GM21825 (cell line): ENCODE data around the gene DOK6.
"Not testable (repeated sequence)": the region's sequence is repeated elsewhere in the genome, so short reads cannot be mapped to it uniquely, and the experiment has no call there.

Experiments
- ATAC-seq: cut with Tn5 transposase; IDR thresholded peaks from one replicate; pipeline ENCODE4 v1.9.1; 2021; ENCODE audit warnings: mild to moderate bottlenecking, moderate library complexity; ENCODE audit not compliant: unreplicated experiment

The DOK6 gene

DNA sequence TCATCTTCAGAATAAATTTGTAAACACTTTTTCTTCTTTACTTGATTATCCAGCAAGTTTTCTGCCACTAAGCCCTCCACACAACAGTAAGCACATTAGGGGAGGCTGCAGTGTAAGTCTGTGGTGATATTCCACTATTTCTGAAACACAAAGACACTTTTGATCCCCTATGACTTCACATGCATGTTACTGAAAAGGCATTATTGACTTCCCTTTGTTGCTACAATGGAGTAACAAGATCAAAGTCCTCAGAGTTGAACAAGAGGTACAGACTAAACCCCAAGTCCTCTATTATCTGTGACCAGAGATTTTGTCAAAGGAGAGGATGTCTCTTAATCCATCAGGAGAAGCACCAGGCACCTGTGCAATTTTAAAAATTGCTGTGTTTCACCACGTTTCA, 389.1 kb downstream of the DOK6 start:
- no peak for ATAC-seq

DNA sequence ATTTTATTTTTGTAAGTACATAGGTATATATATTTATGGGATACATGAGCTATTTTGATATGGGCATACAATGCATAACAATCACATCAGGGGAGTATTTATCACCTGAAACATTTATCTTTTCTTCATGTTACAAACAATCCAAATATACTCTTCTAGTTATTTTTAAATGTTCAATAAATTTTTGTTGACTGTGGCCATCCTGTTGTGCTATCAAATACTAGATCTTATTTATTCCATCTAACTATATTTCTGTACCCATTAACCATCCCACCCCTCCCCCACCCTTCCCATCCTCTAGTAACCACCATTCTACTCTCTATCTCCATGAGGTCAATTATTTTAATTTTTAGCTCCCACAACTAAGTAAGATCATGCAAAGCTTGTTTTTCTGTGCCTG, 390.0 kb downstream of the DOK6 start:
- no peak for ATAC-seq

DNA sequence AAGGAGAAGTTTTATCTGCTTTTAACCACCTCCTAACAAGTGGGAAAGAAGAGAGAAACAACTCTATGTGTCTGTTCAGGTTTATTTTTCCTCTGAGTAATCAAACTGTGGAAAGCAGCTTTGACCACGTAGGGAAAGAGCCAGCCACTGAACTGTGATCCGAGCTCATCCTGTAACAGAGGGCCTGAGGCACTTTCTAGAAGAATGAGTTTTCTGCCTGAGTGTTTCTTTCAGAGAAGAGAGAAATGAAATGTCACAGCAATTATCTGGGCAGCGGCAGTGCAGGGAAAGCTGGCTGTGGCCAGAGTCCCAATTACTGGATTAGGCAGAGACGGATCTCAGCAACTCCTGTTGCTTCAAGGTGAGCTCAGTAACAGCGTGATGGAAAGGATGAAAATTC, 395.1 kb downstream of the DOK6 start:
- ATAC-seq = no peak

DNA sequence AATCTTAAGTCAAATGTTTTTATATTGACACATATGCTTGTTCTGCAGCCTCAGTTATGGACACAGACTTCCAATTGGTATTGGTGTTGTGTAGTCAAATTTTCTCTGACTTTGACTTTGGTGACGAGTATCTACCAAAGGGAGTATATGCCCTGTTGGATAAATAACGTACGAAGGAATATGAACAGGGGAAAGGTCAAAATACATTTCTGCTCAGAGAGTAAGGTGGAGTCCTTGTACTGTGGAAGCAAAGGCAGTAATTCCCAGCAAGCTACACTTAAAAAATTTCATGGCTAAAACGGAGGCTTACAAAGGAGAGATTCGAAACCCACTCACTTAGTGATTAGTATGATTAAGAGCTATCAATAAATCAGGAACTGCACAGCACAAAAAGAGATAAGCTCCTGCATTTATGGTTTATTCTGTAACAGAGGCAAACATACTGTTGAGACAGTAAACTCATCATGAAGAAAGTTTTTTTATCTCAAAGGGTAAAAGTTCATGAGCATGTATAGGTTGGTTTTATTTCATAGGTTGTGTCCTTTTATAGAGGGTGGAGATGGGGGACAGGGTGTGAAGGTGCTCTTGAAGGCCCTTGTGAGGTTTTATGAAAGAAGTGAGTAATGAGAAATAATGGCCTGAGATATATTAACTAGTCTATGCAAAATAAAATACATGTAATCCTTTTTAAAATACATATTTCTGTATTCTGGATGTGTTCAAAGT, 404.3 kb downstream of the DOK6 start:
- no peak for ATAC-seq

DNA sequence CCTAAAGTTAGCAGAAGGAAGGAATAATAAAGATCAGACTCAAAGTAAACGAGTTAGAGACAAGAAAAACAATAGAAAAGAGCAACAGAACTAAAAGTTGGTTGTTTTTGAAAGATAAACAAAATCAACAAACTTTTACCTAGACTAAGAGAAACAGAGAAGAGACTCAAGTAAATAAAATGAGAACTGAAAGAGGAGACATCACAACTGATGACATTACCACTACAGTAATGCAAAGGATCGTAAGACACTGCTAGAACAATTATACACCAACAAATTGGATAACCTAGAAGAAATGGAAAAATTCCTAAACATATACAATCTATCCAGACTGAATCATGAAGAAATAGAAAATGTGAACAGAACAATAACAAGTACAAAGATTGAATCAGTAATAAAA, 407.7 kb downstream of the DOK6 start:
- no peak for ATAC-seq

DNA sequence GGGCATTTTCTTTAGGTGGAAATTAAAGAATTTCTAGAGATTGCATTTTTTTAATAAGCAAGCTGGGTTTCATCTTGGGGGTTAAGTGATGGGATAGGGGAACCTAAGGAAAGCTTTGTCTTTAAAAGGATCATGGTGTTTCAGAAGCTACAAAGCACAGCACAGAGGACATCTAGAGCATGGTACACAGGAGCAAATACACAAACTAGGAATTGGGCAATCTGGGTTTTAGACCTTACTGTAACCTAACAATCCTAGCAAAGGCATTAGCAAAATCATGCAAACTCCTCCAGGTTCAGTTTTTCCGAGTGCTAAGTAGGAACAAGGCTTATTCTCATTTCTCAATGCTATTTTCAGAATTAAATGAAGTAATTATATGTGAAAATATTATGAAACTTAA, 412.9 kb downstream of the DOK6 start:
- ATAC-seq = no peak

DNA sequence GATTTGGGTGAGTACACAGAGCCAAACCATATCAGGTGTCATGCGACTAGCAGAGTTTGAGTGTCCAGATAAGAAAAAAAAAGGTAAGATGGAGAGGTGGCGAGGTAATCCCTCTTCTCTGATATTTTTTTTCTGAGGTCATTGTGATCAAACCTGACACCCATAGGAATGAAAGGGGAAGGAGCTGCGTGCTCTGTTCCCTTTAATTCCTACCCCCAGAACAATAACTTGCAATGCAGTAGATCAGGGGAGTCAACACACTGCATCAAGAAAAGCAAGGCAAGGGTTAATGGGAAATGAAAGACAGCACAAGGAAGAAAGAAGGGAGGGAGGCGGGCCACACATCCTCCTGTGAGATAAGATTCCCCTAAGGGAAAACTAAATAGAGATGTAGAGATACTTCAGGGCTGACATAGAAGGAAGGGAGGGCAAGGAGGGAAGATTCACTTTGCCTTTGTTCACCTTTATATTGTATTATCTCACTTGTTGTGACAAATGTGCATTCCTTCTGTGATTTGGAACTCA, 414.2 kb downstream of the DOK6 start:
- ATAC-seq = no peak

DNA sequence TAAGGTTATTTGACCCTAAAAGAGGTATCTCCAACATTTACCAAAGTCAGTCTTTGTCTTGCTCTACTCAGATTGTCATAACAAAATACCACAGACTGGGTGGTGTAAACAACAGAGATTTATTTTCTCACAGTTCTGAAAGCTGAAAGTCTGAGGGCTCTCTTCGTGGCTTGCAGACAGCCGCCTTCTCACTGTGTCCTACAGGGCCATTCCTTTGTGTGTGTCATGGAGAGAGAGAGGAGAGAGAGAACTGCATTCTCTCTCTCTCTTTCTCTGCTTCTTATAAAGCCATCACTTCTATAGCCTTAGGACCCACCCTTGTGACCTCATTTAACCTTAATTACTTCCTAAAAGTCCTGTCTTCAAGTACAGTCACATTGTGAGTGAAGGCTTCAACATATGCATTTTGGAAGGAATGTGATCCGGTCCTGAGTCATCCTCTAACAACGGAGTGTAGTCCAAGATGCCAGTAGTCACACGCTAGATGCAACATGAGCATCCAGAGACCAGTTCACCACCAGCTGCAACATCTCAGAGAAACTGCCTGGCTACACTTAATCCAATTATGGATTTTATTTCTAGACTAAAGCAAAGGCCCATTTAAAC, 416.8 kb downstream of the DOK6 start:
- no peak for ATAC-seq

DNA sequence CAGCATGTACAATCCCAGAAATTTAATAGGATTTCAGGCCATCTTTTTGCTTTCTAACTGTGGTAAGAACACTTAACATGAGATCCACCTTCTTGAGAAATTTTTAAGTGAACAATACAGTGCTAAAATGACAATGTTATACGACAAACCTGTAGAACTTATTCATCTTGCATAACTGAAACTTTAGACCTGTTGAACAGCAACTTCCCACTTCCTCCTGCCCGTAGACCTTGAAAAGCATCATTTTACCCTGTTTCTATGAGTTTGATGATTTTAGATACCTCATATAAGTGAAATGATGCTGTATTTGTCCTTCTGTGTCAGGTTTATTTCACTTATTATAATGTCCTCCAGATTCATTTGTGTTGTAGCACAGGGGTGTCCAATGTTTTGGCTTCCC, 418.8 kb downstream of the DOK6 start:
- no peak for ATAC-seq

DNA sequence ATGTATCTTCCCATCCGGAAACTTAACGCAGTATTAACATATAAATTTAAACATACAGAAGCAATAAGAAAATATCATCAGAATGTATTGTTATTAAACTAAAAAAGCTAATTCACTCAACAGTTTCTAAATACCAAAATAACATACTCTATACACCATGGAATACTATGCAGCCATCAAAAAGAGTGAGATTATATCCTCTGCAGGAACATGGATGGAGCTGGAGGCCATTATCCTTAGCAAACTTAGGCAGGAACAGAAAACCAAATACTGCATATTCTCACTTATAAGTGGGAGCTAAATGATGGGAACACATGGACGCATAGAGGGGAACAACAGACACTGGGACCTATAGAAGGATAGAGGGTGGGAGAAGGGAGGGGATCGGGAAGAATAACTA, 419.9 kb downstream of the DOK6 start:
- ATAC-seq = no peak

DNA sequence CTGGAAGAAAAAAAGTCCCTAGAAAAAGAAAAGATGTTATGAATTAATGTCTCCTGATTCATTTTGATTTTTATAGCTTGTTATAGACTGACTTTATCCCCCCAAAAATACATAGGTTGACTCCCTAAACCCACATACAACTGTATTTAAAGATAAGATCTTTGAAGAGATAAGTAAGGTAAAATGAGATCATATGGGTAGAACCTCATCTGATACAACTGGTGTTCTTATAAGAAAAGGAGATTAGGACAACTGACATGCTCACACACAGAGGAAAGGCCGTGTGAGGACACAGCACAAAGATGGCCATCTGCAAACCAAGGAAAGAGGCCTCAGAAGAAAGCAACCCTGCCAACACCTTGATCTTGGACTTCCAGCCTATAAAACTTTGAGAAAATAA, 429.5 kb downstream of the DOK6 start:
- no peak for ATAC-seq

DNA sequence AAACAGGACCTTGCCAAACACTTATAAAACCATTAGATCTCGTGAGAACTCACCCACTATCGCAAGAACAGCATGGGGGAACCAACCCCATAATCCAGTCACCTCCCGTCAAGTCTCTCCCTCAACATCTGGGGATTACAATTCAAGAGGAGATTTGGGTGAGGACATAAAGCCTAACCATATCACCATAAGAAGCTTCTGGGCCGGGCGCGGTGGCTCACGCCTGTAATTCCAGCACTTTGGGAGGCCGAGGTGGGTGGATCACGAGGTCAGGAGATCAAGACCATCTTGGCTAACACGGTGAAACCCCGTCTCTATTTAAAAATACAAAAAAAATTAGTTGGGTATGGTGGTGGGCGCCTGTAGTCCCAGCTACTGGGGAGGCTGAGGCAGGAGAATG, 434.3 kb downstream of the DOK6 start:
- ATAC-seq = not testable (repeated sequence)

DNA sequence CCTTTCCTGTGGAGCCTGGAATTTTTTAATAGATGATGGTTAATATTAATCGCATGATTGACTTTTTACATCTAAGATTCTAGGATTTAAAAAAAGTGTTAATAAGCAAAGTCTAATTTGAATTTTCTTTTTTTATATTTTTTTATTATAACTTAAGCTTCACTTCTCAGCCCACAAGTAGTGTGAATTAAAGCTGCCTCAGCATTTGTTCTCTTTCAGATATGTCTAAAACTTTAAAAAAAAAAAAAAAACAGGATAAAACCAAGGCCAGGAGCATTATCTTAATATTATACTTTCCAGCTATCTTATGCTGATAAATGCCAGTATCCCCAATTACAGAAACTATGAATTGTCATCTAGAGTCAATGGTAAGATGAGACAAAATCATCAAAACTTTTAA, 437.3 kb downstream of the DOK6 start:
- no peak for ATAC-seq

DNA sequence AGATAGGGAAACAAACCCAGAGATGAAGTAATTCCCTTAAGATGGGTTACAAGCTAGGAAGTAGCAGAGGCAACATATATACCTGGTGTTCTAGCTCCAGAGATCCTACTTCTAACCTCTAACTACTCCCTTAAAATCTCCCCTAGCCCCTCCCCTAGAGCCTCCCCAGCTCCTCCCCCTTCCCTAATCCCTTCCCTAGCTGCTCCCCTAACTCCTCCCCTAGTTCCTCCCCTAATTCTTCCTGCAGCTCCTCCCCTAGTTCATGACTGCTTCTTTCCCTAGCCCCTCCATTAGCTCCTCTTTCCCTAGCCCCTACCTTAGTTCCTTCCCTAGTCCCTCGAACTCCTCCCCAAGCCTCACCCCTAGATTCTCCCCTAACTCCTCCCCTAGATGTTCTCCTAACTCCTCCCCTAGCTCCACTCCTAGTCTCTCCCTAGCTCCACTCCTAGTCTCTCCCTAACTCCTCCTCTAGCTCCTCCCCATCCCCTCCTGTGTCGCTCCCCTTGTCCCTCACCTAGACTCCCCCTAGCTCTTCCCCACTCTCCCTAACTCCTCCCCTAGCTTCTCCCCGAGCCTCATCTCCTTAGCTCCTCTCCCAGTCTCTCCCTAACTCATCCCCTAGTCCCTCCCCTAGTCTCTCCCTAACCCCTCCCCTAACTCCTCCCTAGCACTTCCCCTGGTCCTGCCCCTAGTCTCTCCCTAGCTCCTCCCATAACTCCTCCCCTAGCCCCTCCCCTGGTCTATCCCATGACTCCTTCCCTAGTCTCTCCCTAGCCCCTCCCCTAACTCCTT, 438.1 kb downstream of the DOK6 start:
- peak; percentile 69 for ATAC-seq

DNA sequence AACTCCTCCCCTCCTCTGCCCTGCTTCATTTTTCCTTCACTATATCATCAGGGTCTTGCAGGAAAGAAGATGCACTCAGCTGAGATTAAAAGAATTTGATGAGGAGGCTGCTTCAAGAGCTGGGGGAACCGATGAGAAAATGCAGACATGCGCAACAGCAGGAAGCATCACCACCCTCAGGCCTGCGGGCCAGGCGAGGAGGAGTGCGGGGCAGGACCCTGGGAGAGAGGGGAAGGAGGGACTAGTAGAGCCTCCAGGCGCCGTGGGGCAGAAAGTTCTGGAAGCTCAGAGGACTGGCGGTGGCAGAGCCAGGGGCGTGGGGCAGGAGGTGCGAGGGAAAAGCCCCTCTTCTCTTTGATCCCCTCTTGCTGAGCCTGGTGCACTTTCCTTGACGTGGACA, 438.8 kb downstream of the DOK6 start:
- no peak for ATAC-seq

DNA sequence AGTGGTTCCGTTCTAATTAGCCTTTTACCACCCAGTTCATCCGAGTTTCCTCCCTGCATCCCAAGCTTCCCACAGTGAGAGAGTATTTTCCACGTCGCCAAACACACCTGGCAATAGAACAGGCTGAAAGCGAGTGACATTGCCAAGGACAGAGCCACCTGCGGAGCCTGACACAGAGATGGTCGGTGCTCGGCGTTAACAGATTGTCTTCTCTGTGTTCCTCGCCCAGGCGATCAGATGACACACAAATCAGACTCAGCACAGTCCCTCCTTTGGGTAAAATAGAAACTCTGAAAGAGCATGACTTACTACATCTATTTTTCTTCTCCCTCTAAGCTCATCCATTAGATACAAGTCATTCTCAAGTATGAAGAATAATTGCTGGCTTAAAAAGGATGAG, 439.3 kb downstream of the DOK6 start:
- ATAC-seq = no peak

DNA sequence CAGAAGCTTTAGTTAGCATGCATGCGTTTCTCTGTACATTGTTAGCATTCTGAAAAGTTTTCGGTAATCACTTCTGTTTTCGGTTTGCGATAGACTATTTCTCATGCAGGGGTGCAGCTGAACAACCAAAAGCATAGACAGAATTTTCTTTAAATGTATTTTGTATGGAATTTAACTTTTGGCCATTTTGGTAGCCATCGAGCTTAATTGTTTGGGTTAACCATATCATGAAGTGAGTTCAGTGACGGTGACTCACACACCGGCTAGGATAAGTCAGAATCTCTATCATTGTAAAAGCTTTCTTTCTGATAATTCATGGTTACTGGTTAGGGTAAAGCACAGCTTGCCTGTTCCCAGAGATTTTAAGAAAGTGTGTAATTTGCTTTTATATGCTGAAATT, 439.8 kb downstream of the DOK6 start:
- ATAC-seq = no peak

DNA sequence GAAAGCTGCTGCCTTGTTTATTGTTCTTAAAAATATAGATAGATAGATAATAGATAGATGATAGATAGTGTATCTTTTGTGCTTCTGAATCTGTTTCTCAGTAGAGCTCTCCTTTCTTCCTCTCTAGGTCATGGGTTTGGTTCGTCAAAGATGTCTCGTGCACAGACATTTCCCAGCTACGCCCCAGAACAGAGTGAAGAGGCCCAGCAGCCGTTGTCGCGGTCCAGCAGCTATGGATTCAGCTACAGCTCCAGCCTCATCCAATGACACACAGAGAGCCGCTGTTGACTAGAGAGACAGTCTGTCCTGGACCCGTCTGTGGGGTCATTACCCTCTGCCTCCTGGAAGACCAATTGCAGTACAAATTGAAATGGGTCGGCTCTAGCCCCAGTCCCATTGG, 440.4 kb downstream of the DOK6 start:
- ATAC-seq = no peak

DNA sequence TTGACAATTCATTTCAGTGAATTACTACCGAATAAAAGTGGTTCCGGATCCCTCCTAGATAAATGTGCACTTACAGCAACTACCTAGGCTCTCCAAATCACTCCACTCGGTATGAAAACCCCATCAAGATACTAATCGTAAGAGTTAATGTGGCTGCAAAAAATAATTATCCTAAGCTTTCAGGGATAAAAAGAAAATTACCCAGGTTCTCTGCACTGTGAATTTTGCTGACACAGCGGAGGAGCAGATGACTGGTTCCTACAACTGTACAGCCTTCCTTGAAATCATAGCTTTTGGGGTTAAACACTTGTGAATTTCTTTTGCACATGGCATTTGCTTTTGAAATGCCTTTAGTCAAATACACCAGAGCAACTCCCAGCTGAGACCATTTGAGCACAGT, 442.3 kb downstream of the DOK6 start:
- ATAC-seq = no peak

DNA sequence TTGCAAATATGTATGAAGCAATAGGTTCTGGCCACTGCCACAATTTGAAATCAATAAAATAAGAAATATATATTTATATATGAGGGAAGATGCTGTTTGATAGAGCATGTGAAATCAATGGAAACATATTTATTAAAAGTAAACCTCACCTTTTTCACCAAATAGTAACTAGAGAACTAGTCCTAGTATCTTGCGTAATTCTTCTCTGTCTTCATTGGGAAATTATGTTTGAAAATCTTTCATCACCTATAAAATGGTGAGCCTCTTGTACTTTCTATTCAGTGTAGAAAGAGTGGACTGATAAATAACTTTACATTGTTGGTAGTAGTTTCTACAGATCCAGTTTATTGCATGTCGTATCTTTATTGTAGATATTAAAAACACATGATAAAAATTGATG, 444.0 kb downstream of the DOK6 start:
- ATAC-seq = no peak

DNA sequence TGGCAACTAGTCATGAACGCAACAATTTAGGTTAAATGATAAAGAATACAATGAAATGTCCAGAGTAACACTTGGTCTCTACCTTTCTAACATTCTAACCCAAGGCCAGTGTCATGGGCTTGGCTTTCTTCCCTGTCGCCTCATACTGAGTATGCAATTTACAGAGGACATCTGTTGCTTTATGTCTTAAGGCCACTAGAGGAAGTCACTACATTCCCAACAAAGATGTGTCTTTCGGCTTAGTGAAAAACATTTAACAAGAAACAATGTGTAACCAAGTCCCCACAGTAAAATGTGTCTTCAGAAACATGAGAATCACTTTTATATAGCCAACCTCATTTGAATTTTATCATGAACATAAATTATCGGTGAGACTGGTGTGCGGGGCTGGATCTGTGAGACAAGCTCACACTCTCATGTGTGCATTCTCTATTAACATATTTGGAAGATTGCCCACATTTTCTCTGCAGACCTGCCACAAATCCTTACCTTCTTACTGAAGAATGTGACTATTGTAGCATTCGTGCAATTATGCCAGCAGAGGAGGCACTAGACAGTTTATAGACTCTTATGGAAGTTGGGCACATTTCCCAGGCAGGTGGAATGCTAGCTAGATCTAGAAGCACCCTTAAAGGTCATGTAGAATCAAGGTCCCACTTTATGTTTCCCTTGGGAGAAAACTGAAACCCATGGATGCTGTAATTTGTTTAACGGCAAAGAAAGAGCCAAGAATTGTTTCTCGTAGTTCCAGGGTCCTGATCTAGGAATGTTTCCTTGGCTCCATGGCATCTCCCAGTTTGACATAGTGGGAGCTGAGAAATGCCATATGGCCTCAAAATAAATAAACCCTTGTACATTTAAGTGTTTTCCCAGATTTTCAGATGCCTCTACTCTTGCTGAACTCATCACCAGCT, 445.2 kb downstream of the DOK6 start:
- ATAC-seq = no peak
